DOHH2 (cell line): Measurements from ENCODE around the gene ANK2.

Experiments
- CTCF ChIP-seq: fragments of 200-600 bp; sonication (generic); IDR thresholded peaks from one replicate; pipeline ENCODE4 v1.5.1; 2014; ENCODE audit warnings: antibody characterized with exemption, mild to moderate bottlenecking, low read depth, low read length; ENCODE audit not compliant: poor library complexity, severe bottlenecking
- EZH2phosphoT487 ChIP-seq: fragments of 200-600 bp; sonication (generic); IDR thresholded peaks from 2 replicates; pipeline ENCODE4 v1.6.1; 2017; ENCODE audit warnings: borderline replicate concordance, mild to moderate bottlenecking, antibody characterized with exemption, low read length, moderate library complexity, mixed read lengths

- TF ChIP-seq EZH2phosphoT487 (no peak), CTCF (no peak)
Measured at GRCh38 chr4:113186913-113187312, 137.5 kb downstream of the ANK2 start.
